GM12872 (cell line): ENCODE measurements around the gene ANK3.

ENCODE experiments used
- TF ChIP-seq, protein P1 (sequence below): IDR thresholded peaks from 3 replicates; pipeline ENCODE4 v1.5.1; 2011; ENCODE audit warnings: low read depth, mild to moderate bottlenecking, low read length, moderate library complexity; ENCODE audit not compliant: insufficient read depth

ANK3 gene

GRCh38 chr10:60025279-60025678, 364.4 kb downstream of the ANK3 start:
- TF ChIP-seq, protein P1, sequence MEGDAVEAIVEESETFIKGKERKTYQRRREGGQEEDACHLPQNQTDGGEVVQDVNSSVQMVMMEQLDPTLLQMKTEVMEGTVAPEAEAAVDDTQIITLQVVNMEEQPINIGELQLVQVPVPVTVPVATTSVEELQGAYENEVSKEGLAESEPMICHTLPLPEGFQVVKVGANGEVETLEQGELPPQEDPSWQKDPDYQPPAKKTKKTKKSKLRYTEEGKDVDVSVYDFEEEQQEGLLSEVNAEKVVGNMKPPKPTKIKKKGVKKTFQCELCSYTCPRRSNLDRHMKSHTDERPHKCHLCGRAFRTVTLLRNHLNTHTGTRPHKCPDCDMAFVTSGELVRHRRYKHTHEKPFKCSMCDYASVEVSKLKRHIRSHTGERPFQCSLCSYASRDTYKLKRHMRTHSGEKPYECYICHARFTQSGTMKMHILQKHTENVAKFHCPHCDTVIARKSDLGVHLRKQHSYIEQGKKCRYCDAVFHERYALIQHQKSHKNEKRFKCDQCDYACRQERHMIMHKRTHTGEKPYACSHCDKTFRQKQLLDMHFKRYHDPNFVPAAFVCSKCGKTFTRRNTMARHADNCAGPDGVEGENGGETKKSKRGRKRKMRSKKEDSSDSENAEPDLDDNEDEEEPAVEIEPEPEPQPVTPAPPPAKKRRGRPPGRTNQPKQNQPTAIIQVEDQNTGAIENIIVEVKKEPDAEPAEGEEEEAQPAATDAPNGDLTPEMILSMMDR = no peak

GRCh38 chr10:60024506-60024905, 365.2 kb downstream of the ANK3 start:
- TF ChIP-seq, protein P1 = no peak

GRCh38 chr10:60023155-60023877, 366.4 kb downstream of the ANK3 start:
- TF ChIP-seq, protein P1 = no peak

GRCh38 chr10:60021361-60021760, 368.3 kb downstream of the ANK3 start:
- TF ChIP-seq, protein P1 = no peak

- TF ChIP-seq, protein P1 = no peak
Observed at GRCh38 chr10:60016794-60017193, 372.9 kb downstream of the ANK3 start.

DNA sequence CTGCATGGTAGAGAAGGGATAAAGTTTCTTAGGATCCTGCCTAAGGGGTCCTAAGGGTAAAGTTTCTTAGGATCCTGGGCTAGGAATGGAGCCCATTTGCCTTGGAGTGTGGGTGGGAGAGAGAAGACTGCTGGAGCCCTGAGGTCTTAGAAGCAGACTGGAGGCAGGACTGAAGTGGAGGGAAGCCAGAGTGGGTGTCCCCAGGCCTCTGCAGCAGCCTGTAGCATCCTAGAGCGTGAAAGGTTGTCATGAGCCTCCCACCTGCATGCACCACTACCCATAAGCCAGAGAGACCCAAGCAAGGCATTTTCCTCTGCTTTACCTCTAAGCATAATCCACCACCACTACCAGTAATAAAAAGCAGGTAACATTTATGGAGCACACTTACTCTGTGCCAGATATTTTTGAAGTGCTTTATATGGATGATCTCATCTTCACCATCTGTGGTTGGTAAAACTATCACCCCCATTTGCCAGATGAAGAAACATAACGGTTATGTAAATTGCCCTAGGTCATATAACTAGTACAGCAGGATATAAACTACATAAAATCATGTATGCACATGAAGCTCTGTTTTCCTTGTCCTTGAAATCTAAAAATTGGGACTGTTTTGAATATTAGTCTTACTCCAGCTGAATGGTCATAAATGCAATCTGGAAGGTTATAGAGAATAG, 379.8 kb downstream of the ANK3 start:
- TF ChIP-seq, protein P1 = no peak

- TF ChIP-seq, protein P1 = no peak
Observed at GRCh38 chr10:60009276-60009675, 380.4 kb downstream of the ANK3 start.
